BJ (cell line): ENCODE measurements around the gene ANKRD11. TPM values are rescaled to one million over a fixed set of nuclear protein-coding genes. Genes with fewer than 3 reads are reported as not detected.

Source experiments
- CTCF ChIA-PET: fragments of 350-600 bp; formaldehyde crosslinking; extraction: SDS; loops from one replicate; lab custom pipeline; 2021; ENCODE audit warnings: antibody characterized with exemption, inconsistent platforms; lab: Yijun Ruan, JAX
- POLR2A ChIA-PET: fragments of 300-600 bp; sonication (Branson Sonifier 250); formaldehyde crosslinking; extraction: SDS; loops from one replicate; lab custom pipeline; 2021; ENCODE audit warnings: antibody characterized with exemption; lab: Charles Lee
- DNase-seq: peaks from one replicate; pipeline ENCODE4 v3.0.0-alpha.2; 2011; ENCODE audit warnings: low read depth
- H3K27me3 ChIP-seq: 2 replicates; pipeline ENCODE4 v1.6.0; 2011; ENCODE audit warnings: low read length; ENCODE audit not compliant: control insufficient read depth, insufficient read depth
- H3K36me3 ChIP-seq: 2 replicates; pipeline ENCODE4 v1.5.1; 2011; ENCODE audit warnings: low read length; ENCODE audit not compliant: control insufficient read depth, insufficient read depth
- H3K4me3 ChIP-seq: 2 replicates; pipeline ENCODE4 v1.5.1; 2011; ENCODE audit warnings: low read depth, mild to moderate bottlenecking, control low read depth, low read length
- CTCF ChIP-seq: IDR thresholded peaks from 2 replicates; pipeline ENCODE4 v1.5.1; 2011; ENCODE audit warnings: low read depth, mild to moderate bottlenecking, control low read depth, inconsistent platforms, low read length, moderate library complexity; ENCODE audit not compliant: insufficient read depth
- polyA plus RNA-seq: library from polyadenylated mRNA; depleted of rRNA; stranded (reverse); fragments of >200 nt; gene quantifications from 2 replicates; pipeline ENCODE4 v1.2.3, GENCODE V29; 2011

ANKRD11 gene
- polyA plus RNA-seq, 1 experiment, result 61.8 TPM

DNA sequence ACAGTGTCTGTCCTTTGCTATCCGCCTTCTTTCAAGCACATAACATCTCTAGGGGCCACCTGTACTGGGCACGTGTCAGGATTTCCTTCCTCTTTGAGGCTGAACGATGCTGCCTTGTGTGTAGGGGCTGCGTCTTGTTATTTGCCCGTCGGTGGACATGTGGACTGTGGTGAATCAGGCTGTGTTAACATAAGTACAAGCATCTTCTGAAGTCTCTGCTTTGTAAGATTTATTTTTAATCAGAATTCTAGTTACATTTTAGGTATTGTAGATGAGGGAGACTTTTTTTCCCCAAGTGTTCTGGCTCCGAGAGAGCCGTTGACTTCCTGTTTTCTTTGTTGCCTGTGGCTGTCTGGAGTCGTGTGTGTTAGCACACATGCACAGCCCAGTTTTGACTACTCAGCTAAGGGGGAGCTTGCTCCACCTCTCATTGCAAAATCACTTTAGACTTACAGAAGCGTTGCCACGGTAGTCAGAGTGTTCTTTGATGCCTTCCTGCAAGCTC, 43.9 kb upstream of the ANKRD11 start:
- no peak for DNase-seq
- H3K27me3 ChIP-seq, result no peaks in the 10 kb centered on the region
- TF ChIP-seq CTCF, result no peak
- H3K4me3 ChIP-seq, result no peak overlapping the region
- ChIA-PET CTCF (no interaction called here), POLR2A (no interaction called here)
- peaks cover 49% of the 10 kb centered on the region for H3K36me3 ChIP-seq

DNA sequence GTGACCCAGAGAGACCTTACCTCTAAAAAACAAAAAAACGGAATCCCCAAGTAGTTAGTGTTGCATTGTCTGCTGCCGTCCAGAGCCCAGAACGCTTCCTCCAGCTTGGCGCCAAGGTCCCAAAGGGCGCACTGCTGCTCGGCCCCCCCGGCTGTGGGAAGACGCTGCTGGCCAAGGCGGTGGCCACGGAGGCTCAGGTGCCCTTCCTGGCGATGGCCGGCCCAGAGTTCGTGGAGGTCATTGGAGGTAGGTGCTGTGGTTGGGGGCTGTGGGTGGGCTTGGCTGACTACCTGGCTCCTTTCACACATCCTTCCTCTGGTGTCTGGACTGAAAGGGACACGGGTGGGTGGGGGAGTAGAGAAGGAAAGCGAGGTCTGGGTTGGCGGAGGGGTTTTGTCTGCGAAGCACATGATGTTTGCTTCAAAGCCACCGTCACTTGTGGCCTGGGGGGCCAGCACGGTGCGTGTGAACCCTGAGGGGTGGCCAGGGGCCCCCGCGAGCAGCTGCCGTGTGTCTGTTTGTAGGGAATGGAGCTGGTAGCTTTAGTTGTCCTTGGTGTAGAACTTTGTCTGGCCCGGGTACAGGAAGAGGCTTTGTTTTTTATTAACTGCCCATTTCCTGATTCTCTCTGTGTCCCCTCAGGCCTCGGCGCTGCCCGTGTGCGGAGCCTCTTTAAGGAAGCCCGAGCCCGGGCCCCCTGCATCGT, 41.6 kb upstream of the ANKRD11 start:
- ChIA-PET POLR2A (no interaction called here), CTCF (no interaction called here)

GRCh38 chr16:89530401-89531381, 40.3 kb upstream of the ANKRD11 start:
- DNase-seq, result no peak

More for the DNA sequence above, 41.6 kb upstream of the ANKRD11 start:
- Histone ChIP-seq H3K4me3 (no peak overlapping the region), H3K27me3 (no peaks in the 10 kb centered on the region), H3K36me3 (peaks cover 41% of the 10 kb centered on the region)
- no peak for DNase-seq
- TF ChIP-seq CTCF, result no peak

GRCh38 chr16:89529097-89529496, 38.7 kb upstream of the ANKRD11 start:
- CTCF ChIA-PET, result interaction anchor here (1.3 kb wide), 1 partner anchor 20 kb away, joined by 4 read pairs; the partner anchor contains the start of gene SPG7
- no peaks in the 10 kb centered on the region for H3K27me3 ChIP-seq
- DNase-seq, result no peak
- no peak for TF ChIP-seq CTCF
- POLR2A ChIA-PET, result no interaction called here
- no peak overlapping the region for H3K4me3 ChIP-seq
- H3K36me3 ChIP-seq, result peaks cover 44% of the 10 kb centered on the region

More at GRCh38 chr16:89530401-89531381, 40.3 kb upstream of the ANKRD11 start:
- ChIA-PET CTCF (no interaction called here), POLR2A (no interaction called here)
- peaks cover 42% of the 10 kb centered on the region for H3K36me3 ChIP-seq
- no peaks in the 10 kb centered on the region for H3K27me3 ChIP-seq
- TF ChIP-seq CTCF, result no peak
- H3K4me3 ChIP-seq, result no peak overlapping the region
